DMS53 treated with DMSO at 0.1 percent for 48 hours (cell line): ENCODE measurements around the gene DNAJC1.
"Not testable (repeated sequence)": the region's sequence is repeated elsewhere in the genome, so short reads cannot be mapped to it uniquely, and the experiment has no call there.

Experiments used
- DNase-seq: peaks from one replicate; lab custom pipeline; 2025; ENCODE audit not compliant: unreplicated experiment; lab: John Stamatoyannopoulos, UW

The DNAJC1 gene

DNA sequence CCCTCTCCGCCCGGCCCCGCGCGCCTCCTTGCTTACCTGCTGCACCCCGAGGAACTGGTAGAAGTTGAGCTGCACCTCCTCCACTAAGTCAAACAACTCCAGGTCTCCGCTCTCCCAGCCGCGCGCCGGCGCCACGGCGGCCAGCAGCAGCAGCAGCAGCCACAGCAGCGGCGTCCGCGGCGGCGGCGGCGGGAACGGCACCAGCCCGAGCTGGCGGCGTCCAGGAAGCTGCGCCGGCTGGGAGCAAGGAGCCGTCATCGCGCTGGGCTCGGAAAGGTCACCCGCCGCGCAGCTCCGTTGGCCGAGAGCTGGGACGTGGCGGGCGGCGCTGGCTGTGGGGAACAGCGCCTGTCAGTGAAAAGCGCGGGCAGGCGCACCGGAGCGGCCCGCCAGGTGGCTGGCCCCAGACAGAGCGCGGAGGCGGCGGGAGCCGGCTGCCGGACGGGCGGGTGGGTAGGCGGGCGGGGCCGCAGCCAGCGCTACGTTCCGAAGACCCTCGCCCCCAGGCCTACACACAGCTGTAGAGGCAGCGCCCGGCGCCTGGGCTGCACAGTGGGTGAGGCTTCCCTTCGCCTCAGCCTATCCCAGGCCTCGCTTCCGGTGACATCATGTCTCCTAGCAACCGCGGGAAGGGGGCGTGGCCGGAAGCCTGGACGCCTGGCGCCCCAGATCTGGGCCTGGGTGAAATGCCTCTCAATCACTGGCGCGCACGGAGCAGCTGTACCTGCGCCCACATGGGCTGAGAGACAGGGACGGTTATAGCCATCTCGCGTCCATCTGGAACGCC, at the start of gene DNAJC1:
Gene DNAJC1, minus strand, starts transcription at position 554 of the 787 bp plus-strand sequence. Its CDS starts 296 bp downstream, at position 258.
- DNase-seq, result peak; percentile 95

- DNase-seq, result no peak
Measured at GRCh38 chr10:22053048-22053447, 49.5 kb upstream of the DNAJC1 start.

DNA sequence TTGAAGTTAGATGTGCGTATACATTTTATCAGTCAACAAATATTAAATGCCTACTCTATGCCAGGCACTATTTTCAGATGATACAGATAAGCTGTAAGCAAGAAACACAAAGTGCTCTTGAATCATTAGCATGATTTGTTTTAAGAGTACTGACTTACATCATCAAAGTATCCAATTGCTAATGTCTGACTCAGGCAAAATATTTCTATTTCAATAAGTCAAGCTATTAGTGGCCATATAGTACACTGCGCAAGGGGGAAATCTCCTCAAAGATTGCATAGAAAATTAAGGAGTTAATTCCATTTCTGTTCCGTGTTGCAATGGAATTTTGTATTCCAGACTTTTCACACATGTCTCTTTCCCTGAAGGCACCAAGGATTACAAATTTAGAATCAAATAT, 46.1 kb upstream of the DNAJC1 start:
- no peak for DNase-seq

DNA sequence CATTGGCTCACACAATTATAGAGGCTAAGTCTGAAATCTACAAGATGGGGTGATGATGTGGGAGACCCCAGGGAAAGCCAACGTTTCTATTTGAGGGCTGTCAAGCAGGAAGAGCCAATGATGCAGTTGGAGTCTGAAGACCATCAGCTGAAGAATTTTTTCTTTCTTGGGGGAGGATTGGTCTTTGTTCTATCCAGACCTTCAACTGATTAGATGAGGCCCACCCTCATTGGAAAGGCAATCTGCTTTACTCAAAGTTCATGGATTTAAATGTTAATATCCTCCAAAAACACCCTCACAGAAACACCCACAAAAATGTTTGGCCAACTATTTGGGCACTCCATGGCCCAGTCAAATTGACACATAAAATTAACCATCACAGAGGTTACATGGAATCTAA, 44.3 kb upstream of the DNAJC1 start:
- DNase-seq, result no peak

DNA sequence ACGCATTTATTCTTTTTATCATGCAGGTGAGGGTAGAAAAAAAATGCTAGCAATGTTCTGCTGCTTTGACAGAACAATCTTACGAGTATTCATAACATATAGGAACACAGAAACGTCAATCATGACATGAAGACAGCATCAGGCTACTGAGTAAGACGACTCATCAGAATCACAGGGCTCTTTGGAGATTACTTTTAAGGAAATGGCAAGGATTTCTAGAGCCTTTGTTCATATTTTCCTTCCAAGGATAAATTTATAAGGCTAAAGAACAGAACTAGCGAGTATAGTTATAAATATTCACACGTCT, 39.8 kb upstream of the DNAJC1 start:
- peak; percentile 32 for DNase-seq

GRCh38 chr10:22042557-22043326, 39.2 kb upstream of the DNAJC1 start:
- DNase-seq, result peak; percentile 77

DNA sequence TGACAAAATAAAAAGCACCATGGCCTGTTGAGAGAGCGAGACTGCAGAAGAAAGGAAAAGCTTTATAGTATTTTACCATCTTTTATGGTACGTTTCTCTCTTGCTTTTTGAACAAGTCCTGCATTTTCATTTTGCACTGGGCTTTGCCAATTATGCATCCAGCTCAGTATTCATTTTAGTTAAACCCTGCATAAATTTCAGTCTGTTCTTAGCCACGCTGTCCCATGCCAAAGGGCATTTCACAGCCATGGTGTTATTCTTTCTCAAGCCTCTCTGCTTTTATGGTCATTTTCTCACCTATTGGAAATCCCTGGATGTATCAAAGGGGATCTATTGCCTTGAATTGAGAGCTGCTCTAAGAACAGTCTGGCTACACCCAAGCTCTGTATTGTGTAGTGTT, 30.8 kb upstream of the DNAJC1 start:
- DNase-seq, result no peak

GRCh38 chr10:22032268-22032667, 28.7 kb upstream of the DNAJC1 start:
- DNase-seq, result not testable (repeated sequence)

DNA sequence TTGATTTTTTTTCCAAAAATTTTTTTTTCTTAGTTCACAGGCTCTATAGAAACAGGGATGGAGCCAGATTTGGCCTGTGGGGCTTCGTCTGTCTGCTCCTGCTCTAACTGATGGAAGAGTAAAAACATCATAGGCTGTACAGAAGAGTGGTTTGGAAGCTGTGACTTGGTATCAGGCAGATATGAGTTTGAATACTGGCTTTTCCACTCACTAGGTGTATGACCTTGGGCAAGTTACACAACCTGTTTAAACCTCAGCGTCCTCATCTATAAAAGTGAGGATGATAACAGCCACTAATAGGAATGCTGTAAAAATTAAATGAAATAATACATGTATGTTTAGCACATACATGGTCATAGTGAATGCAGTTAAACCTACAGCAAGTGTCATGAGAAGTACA, 26.9 kb upstream of the DNAJC1 start:
- DNase-seq, result no peak

GRCh38 chr10:22029445-22030236, 26.1 kb upstream of the DNAJC1 start:
- DNase-seq, result no peak

DNA sequence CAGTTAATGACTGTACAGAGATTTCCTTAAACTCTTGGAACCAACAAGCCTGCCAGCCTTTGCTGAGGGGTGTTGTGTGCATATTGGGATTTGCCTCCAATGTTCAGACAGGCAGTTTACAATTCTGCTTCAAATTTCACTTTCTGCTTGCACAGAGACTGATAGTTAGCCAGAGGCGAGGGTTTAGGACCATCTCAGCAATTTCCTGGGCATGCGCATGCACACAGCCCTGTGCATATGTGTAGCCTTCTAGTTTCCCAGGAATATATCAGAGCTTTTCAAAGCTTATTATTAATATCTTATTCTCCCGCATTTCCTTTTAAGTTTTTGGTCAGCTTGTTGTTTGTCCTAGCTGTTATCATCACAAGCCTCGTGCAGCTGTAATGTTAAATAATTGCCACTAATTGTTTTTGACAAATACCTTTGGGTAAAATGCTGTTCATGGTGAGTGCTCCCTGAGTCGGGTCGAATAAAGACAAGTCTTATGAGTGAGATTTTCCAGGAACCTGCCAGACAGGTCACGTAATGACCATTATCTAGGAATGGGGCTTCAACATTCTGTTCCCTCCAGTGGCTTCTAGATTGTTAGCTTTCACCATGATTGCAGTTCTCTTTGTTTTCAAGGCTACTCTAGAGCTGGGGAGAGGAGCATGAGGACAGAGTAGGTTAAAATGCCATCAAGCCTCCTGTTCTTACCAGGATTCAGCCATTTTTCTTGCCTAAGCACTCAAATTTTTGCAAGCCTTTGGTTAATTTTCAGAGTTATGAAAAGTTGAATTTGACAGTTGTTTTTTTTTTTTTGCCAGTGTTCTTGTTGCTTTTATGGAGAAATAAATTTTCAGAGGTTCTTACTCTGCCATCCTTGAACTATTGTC, 24.1 kb upstream of the DNAJC1 start:
- no peak for DNase-seq

DNA sequence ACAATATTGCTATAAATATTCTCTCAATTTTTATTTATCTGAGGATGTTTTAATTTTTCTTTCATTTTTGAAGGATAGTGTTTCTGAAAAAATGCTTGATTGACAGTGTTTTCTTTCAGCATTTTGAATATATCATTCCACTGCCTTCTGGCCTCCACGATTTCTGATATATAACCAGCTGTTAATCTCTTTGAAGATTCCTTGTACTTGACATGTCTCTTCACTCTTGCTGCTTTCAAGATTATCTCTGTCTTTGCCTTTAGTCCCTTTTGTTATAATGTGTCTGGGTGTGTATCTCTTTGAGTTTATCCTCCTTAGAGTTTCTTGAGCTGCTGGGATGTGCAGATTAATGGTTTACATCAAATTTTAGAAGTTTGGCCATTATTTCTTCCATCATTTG, 22.8 kb upstream of the DNAJC1 start:
- DNase-seq, result no peak

GRCh38 chr10:22023508-22023907, 20.0 kb upstream of the DNAJC1 start:
- DNase-seq, result no peak

DNA sequence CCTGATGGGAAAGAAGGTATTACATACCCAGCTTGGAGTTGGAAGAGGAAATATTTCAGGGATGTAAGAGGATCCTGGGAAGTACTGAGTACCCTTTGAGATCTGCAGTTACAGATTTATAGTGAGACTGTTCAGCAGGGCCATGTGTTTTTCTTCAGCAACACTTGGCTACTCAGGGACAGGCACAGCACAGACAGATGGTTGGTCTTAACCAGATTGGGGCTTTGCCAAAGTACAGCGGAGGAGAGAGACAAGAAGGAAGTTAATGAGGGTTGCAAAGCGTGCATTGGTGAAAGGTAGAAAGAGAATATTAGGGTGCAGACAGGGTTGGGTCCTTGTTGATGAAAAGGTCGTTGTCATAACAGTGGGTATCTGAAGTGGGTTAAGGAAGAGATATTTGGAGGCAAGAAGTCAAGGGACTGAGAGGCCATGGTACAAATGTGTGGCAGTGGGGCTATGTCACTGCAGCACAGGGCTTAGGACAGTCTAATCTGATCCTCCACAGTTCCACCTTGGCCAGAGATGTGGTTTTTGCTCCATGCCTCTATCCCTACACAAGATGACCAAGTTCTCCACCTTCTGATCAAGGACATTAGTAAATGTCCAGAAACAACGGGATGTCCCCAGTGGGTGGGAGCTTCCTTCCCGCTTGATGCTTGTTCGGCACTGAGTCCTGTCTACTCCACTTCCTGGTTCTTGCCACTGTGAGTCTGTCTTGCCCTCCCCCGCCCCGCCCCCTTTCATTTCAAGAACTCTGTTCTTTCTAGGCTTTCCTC, 18.9 kb upstream of the DNAJC1 start:
- DNase-seq, result no peak

DNA sequence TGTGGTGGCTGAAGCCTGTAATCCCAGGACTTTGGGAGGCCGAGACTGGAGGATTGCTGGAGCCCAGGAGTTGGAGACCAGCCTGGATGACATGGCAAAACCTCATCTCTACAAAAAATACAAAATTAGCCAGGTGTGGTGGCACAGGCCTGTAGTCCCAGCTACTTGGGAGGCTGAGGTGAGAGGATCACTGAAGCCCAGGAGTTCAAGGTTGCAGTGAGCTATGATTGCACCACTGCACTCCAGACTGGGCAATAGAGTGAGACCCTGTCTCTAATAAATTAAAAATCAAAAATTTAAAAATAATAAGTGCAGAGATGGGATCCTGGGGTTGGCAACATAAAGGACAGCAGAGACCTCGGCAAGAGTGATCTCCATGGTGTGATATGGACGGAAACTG, 17.6 kb upstream of the DNAJC1 start:
- not testable (repeated sequence) for DNase-seq

DNA sequence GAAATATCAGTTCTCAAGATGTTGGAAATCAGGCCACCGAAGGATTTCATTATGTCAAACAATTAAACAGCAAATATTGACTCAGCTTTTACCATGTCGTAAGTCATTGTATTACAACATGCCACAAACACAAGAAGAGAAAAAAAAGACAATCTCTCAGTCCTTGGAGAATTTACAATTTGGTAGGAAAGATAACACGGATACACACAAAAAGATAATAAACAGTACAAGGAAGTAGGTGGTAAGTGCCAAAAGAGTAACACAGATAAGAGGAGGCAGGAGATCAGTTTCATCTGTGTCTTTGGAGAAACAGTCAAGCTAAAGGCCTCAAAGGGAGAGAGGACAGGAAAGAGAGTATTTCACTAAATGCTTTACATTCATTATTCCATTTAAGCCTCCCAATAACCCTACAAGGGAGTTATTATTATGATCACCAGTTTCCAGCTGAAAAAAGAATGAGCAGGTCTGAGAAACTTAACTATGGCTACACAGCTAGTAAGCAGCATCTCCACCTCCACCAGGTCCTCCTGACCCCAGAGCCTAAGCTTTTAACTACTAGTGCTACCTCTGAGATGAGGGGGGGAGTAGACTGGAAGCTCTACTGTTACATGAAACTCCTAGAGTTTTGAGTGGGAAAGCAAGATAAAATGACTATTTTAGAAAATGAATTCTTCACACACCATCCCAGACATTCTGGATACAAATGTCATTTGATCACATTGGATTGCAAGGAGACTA, 13.9 kb upstream of the DNAJC1 start:
- DNase-seq, result peak; percentile 37

DNA sequence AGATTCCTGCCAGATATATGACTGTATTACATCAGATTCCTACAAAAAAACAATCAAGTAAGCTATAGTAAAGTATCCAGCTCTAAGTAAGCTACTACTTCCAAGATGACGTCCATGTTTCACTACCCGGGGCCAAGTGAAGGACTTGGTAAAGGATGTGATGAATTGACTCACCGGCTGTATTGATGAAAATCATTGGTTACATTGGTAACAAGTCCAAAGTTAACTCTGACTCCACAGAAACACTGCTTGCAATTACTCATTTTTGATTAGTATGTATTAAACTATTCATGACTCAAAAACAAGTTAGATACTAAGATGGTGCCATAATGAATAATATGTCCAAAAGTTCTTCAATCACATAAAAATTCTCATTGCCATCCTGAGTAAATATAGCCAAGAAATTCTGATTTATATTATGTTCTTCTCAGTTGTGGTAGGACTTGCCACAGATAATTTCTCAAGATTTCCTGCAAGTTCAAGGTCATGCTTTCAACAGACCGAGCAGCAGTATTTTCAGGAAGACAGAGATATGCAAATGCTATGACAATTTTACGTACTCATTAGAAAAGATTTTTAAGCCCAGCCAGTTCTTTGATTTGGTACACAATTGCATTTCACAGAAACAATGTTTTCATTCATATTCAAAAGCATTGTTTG, 12.6 kb upstream of the DNAJC1 start:
- DNase-seq, result no peak

- peak; percentile 60 for DNase-seq
Measured at GRCh38 chr10:22010973-22011408, 7.5 kb upstream of the DNAJC1 start.

DNA sequence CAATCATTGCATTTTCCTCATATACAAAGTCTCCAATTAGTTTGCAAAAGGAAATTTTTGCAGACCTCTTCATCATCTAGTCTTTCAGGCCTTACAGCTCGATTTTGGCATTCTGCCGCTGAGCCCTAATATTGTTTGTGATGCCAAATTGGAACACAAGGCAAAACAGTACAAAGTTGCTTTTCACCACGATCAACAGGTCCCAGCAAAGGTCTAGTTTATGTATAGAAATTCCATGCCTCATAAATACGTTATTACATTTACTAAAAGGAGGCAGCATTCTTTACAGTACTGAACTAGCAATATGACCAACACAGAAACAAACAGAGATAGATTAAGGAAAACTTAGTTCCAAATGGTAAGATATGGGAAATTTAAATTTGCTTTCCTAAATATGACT, 7.0 kb upstream of the DNAJC1 start:
- DNase-seq, result no peak
